NCI-H128 (cell line): ENCODE results near the gene RPS3.
"Not testable (repeated sequence)": the region's sequence is repeated elsewhere in the genome, so short reads cannot be mapped to it uniquely, and the experiment has no call there.

Source experiments
- DNase-seq: peaks from one replicate; lab custom pipeline; 2025; ENCODE audit not compliant: unreplicated experiment; lab: John Stamatoyannopoulos, UW

RPS3 gene

GRCh38 chr11:75399344-75400145 lies at the start of gene RPS3:
Gene RPS3, plus strand, starts transcription at chr11:75399518. Its CDS starts 30 bp downstream, at chr11:75399548.
- DNase-seq, result peak; percentile 76

- no peak for DNase-seq
Observed at GRCh38 chr11:75349521-75350116, 49.7 kb upstream of the RPS3 start.

DNA sequence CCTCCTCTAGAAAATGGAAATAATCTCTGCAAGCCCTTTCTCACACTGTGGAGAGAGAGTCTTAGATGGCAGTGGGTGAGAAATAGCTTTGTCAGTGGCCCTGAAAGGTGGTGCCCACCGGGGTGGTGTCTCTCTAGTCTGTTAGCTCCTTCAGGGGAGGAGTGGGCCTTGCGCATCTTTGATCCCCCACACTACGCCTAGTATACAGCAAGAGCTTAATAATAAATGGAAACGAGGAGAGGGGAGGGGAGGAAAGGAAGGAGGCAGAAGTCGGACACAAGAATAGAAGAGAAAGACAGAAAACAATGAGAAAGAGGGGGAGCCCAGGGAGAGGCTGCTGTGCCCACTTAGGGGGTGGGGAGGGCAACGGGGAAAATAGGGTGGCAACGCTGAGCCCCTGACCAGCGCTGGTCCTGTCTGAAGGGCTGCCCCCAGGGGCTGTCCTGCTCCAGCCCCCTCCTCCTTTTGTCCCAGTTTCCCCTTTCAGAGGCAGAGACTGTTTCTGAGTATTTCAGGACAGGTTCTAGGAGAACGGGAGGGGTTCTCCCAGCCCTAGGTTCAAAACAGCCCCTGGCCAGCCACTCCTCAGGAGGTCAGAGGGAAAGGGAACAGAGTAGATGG lies 49.1 kb upstream of the RPS3 start:
- no peak for DNase-seq

DNA sequence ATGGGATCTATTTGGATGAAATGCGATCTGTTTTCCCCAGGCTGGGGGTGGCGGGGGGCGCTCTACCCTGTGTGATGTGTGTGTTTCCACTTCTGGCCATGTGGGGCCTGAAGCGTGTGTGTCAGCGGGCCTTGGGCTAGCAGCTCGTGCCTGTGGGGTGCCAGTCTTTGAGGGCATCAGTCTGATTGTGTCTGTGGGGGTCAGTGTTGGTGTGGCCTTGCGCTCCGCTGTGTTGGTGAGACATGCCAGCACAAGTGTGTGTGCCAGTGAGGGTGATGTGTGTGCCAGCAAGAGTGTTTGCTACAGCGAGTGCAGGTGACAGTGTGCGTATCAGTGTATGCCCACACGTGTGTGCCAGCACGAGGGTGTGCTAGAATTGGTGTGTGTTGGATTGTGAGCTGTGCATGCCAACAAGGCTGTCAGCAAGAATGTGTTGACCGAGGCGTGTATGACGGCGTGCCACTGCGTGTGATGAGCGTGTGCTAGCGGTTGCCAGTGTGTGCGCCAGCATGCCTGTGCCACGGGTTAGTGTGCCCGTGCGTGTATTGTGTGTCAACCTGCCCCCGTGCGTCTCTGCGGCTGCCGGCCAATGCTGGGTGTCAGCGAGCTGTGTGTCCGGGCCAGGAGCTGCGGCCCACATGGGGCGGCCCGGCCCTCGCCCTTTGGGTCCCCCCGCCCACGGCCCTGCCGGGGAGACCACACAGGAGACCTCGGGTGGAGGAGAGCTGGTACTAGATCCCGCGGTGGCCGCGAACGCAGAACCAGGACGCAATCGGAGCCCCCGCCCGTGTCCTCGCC lies 48.4 kb upstream of the RPS3 start:
- no peak for DNase-seq

GRCh38 chr11:75351541-75351790 lies 47.9 kb upstream of the RPS3 start, which contains the start of gene ARRB1:
Gene ARRB1, minus strand, starts transcription at chr11:75351661. Its CDS starts 54 bp downstream, at chr11:75351607.
- DNase-seq, result no peak

DNA sequence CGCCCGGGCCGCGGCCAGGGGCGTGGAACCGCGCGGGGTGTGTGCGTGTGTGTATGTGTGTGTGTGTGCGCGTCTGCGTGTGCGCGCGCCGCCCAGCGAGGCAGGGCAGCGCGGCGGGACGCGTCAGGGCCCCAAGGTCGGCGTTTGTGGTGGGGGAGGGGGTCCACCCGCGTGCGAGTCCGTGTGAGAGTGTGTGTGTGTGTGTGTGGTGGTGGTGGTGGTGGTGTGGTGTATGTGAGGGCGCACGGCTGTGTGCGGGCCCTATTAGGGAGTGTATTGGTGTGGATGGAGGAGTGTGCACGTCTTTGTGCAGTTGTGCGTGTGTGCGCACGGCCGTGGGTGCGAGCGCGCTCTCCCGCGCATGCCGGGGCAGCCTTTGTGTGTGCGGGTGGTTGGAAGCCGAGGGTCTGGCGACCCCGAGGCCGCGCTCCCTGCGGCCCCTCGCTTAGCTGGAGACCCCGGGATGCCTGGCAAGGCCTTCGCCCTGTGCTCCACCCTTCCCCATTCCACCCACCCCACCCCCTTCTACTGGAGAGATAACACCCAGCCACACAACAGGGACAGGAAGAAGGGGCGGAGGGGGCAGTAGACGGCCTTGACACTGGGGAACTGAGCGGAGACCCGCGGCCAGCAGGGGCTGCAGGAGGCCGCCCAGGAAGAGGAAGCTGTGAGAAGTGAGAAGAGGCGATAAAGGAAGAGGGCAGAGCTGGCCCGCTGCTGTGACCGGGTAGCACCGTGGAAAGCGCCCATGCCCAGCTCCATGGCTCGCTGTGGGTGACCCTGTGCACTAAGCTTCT lies 47.3 kb upstream of the RPS3 start:
- no peak for DNase-seq

DNA sequence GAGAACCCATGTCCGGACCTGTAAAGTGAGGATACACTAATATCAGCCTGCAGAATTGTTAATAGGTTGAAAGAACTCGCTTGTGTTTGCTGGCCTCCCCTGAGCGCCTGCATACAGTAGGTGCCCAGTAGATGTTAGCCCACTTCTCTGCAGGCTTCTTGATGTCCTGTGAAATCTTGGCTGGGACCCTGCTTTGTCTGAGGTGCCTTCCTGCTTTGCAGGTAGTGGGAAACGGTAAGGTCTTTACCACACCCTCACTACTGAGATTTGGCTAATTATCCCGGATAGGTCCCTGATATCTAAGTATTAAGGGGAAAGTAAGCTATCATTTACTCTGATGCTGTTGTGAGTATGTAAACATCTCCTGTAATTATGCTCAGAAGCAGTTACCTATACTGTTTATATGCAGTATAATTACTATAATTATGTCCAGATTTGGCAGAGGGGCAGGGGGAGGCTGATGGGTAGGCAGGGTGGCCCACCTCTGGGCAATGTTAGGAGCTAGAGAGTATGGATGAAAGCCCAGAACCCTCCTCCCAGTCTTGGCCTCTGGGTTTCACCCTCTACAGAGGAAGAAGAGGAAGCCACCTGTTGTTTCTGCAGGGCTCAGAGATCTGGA lies 46.6 kb upstream of the RPS3 start:
- no peak for DNase-seq

DNA sequence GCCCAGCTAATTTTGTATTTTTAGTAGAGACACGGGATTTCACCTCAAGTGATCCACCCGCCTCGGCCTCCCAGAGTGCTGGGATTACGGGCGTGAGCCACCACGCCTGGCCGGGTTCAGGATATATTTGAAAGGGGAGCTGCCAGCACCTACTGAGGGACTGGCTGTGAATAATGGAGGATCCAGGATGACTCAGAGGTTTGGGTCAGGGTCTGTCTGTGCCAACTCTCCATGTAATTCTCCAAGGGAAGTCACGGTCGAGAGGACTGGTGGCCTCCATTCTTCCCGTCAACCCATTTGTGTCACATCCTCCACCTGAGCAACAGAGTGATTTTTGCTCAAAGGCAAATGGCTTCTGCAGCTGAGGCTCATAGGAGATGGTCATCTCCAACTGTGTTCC lies 44.3 kb upstream of the RPS3 start:
- DNase-seq, result no peak

- DNase-seq, result no peak
Observed at GRCh38 chr11:75356613-75357012, 42.7 kb upstream of the RPS3 start.

DNA sequence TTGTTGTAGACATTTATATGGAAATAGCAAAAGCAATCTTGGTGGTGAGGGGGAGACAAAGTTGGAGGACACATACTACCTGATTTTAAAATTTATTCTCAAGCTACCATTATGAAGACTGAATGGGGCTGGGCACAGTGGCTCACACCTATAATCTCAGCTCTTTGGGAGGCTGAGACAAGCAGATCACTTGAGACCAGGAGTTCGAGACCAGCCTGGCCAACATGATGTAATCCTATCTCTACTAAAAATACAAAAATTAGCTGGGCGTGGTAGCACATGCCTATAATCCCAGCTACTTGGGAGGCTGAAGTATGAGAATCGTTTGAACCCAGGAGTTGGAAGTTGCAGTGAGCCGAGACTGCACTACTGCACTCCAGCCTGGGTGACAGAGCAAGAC lies 37.0 kb upstream of the RPS3 start:
- not testable (repeated sequence) for DNase-seq

DNA sequence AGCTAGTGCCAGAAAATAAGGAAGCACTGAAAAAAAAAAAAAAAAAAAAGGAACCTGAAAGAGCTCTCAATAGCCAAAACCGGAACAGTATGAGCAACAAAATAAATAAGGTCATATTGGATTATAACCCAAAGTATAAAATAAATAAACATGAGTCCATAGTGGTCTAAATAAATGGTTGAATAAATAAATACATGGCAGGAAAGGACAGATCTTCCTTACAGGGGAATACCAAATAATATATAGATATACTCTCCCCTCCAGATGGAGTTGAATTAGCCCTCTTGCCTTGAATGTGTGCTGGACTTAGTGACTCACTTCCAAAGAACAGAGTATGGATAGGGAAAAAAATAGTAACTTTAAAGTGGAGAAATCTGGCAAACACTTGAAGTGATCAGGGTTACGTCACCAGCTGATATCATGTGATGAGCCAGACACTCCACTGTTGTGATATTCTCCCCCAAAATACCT lies 33.6 kb upstream of the RPS3 start:
- no peak for DNase-seq

- not testable (repeated sequence) for DNase-seq
Observed at GRCh38 chr11:75366826-75367225, 32.5 kb upstream of the RPS3 start.

DNA sequence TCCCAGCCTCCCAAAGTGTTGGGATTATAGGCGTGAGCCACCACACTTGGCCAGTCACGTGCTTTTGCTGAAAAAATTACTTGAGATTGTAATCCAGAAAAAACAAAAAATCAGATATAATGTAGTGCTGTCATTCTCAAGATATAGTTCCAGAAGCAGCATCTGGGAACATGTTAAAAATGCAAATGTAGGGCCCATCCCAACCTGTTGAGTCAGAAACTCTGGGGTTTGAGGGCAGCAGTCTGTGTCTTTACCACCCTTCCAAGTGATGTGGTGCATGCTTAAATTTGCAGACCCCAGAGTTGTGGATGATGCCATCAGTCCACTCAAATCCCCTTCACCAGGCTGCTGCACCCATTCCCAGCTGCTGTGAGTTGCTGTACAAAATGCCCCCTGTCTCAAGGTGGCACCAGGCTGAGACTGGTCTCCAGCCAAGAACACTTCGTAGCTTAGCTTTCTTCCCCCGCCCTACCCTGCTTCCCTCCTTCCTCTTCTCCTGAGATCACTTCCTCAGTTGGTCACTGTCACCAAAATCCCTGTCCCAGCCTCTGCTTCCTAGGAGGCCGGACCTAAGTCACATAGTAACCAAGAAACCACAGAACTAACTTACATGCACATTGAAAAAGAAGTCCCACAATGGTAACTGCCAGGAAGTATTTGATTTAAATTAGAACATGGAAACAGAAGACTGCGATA lies 29.6 kb upstream of the RPS3 start:
- DNase-seq, result no peak

DNA sequence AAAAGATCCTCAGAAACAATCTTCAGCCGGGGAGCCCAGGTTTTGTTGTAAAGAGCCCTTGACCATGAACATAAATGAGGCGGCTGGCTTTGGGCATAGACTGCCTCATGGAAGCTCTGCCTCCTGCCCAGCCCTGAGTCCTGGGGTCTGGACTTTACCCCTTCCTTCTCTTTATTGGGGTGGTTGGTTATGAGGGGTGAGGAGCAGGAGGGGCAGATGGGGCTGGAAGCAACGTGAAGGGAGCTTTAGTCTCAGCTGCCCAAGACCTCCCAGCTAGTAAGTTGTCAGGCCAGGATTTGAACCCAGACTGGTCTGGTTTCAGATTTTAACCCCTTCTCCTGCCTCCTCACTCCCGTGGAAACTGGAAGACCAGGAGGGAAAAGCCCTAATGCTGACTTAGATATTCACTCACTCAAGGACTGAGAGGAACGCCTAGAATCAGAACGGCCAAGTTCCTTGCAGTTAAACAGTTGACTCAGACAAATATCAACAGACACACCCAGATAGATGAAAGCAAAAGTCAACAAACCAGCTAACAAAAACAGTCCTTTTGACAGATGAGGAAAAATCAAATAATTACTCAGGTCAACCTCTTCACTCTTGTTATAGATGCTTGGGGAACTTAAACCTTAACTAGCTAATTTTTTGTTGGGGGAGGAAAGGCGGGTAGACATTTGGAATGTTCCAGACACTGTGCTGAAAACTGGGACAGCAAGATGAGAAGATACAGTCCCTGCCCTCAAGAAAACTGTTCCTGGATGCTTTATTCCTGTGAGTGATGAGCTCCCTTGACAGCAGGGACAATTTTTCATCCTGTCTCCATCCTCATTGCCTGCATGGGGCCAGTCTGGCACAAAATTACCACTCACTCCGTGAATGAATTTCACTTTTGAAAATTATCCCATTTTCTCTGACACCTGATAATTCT lies 27.1 kb upstream of the RPS3 start:
- no peak for DNase-seq

DNA sequence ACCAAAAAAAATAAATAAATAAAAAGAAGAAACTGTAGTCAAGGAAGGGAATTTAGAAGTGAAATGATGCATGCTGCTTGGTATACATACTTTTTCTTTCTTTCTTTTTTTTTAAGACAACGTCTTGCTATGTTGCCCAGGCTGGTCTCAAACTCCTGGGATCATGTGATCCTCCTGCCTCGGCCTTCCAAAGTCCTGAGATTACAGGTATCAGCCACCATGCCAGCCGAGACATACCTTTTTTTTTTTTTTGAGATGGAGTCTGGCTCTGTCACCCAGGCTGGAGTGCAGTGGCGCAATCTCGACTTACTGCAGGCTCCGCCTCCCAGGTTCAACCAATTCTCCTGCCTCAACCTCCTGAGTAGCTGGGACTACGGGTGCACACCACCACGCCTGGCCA lies 26.1 kb upstream of the RPS3 start:
- no peak for DNase-seq

DNA sequence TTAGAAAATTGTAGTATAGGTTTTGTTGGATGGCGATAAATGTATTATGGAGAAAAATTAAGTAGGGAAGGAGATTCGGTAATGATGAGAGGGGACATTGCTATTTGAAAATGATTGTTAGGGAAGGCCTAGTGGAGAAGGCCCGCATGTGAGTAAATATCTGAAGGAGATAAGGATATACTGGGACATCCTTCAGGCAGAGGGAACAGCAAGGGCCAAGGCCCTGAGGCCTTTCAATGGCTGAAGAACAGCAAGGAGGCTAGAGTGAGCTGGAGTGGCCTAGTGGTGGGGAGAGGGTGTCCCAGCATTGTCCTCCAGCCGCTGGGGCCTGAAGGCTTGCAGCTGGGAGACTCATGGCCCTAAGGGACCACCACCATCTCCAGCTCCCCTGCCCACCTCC lies 24.7 kb upstream of the RPS3 start:
- no peak for DNase-seq

- DNase-seq, result no peak
Observed at GRCh38 chr11:75375626-75376025, 23.7 kb upstream of the RPS3 start.

- DNase-seq, result no peak
Observed at GRCh38 chr11:75376175-75376574, 23.1 kb upstream of the RPS3 start.

DNA sequence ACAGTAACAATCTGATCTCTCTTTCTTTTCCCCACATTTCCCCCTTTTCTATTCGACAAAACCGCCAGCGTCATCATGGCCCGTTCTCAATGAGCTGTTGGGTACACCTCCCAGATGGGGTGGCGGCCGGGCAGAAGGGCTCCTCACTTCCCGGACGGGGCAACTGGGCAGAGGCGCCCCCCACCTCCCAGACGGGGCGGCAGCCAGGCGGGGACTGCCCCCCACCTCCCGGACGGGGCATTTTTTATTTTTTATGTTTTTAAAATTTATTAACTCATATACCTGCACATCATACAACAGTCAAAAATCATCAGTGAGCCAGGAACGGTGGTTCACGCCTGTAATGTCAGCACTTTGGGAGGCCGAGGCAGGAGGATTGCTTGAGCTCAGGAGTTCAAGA lies 20.5 kb upstream of the RPS3 start:
- DNase-seq, result not testable (repeated sequence)
